Left colon (tissue), 2 donors: ENCODE measurements around the gene NTNG1. TPM values are rescaled to one million over a fixed set of nuclear protein-coding genes. Genes with fewer than 3 reads are reported as not detected.

Experiments used
- ATAC-seq: fragments of 200-7000 bp; cut with Tn5 transposase; one replicate; pipeline ENCODE4 v1.9.1; 2020; ENCODE audit warnings: mild to moderate bottlenecking, moderate library complexity
- DNase-seq, 2 donors: peaks; one replicate each; pipeline ENCODE4 v3.0.0-alpha.2; 2020
- intact Hi-C, 2 donors: fragments of 100-400 bp; cut with DNase I in 1 of 2; cut with micrococcal nuclease in 1 of 2; formaldehyde crosslinking; loops; one replicate each; pipeline versions ENCODE4 v1.11.2 to v1.14.0; 2022; cut with DNase I, micrococcal nuclease
- total RNA-seq, 2 donors: library from RNA; stranded (reverse); fragmentation: NEBNext Ultra II Directional; extraction: Animal tissue kit (Norgen Biotek cat#: 25700); gene quantifications; one replicate each; pipeline ENCODE4 v1.2.1, GENCODE V29; 2021
- donor health status: DM: no; HTN: no; CAD: no.
- donor health status: DM: yes; HTN: yes; CAD: no.

NTNG1 gene
- total RNA-seq, 2 donors from 2014 or later = 0.09 to 1.2 TPM

DNA sequence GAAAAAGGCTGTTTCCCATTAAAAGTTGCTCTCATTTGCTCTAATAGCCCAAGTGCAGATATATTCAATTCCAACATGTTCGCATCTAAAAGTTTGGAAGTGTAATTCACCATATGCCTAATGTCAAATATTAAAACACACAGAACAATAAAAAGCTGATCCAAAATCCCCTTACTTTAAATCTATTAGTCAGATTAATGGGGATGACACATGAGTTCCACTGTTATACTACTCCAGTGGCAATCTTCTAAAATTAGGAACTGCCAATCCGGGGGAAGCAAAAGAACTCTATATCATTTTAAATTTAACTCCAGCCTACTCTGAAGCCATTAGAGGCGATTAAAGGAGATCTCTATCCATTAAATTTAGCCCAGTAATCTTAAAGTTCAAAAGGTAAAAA lies 317.1 kb downstream of the NTNG1 start:
- DNase-seq (no peak), ATAC-seq (no peak)
- intact Hi-C loops = no loop called here

DNA sequence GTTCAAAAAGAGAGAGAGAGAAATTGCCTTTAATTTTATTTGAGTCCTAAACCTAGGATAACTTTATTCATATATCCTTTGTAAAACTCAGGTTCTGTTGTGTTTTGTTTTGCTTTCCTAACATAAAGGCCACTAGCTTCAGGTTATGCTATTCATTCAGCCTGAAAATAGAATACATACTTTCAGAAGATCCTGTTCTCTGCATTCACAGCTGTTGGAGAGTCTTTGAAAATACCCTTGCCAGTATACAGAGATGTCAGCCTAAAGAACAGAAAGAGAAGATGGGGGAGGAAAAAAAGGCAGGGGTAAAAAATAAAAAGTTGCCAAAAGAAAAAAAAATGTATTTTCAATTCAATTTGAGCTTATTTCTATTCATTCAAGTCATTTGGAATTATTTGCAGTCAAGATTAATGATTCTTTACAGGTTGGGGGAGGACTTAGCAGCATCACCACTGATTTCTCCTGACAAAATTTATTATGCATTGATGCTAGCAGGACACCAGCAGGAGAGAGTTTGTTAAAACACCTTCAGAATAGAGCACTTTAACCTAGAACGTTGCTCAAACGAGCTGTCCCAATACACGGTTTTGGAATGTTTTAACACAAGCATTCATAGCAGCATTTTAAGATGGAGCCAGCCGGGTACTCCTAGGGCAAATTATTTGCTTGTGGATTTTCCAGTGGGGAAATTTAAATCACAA lies 318.5 kb downstream of the NTNG1 start:
- intact Hi-C loops = no loop called here
- no peak for DNase-seq
- no peak for ATAC-seq

DNA sequence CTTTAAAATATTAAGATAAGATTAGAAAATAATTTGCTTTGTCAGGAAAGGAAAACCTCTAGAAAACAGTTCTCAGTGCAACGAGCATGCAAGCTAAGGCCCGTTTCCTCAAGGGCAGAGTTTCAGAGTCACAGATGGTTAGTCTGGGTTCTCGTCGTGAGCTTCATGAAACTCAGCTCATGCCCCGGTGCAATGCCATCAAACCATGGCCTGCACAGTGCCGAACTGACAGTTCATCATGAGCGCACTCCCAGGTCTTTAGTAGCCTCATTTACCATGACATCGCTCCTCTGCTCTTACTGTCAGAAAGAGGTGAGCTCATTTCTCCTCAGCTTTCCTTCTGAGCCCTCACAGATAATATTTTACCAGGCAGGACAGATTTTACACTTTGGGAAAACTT lies 319.2 kb downstream of the NTNG1 start:
- DNase-seq = no peak
- no peak for ATAC-seq
- intact Hi-C loops = no loop called here

DNA sequence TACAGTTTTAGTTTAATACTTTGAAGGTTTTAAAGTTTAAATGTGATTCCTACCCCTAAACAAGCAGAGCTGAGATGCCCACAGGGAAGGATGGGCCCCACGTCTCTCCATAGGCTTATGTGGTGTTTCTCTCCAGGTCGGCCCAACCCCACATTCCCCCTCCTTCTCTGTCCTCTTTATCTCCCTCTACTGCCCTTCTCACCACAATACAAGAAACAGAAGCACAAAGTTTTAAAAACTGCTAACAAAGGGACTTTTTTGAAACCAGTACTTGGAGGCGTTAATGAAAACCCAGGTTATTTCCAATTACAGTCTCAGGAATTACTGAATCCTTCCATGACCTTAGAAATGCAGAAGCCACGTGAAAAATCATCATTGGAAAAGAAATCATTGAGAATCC lies 324.0 kb downstream of the NTNG1 start:
- DNase-seq (no peak), ATAC-seq (no peak)
- intact Hi-C loops = no loop called here

DNA sequence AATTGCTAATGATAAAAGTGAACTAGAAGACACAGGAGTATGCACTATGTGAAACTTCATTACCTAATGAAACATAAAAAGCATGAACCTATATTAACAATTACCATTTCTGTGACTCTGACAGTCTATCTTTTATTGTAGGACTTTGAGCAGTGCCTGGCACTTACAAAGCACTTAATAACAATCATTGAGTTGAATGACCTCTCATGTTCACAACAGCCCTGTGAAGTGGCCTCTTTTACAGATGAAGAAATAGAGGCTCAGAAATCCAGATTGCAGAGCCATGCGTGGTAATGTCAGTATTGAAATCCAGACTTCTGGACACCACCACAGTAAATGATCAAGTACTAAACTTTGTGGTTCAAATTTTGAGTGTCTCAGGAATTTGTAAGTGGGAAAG lies 326.4 kb downstream of the NTNG1 start:
- intact Hi-C loops = no loop called here
- ATAC-seq (no peak), DNase-seq (no peak)

DNA sequence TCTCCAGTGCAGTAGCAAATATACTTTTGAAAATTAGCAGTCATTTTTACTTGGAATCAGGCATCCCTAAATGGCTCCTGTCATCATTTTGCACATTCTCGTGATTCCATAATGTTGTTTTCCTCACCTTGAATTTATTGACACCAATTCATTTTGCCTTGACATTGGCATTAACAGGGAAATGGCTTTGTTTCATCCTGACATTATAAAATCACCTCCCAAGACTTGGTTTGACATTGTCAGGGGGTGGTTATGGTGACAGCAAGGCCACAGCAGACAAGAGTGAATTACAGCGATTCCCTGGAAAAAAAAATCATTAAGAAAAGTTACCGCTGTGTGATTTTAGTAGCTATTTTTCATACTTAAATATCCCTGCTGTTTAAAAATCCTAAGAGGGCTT lies 327.0 kb downstream of the NTNG1 start:
- intact Hi-C loops = no loop called here
- ATAC-seq (no peak), DNase-seq (no peak)

DNA sequence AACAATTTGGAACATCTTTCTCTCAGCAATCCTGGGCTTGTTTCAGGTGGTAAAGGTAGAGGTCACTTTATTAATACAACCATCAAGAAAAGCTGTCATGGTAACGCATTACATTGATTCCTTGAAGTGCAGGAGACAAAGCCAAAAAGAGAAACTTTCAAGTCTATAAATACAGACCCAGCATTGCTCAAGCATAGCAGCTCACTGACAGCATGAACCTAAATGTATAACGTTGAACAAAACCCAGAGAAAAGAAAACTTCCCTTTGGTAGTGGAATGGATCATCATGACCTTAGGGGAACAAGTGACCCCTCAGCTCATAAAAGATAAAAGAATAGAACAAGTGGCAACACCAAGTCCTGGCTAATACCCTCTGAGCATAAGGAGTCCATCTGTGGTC lies 332.2 kb downstream of the NTNG1 start:
- intact Hi-C loops = no loop called here
- DNase-seq (no peak), ATAC-seq (no peak)

DNA sequence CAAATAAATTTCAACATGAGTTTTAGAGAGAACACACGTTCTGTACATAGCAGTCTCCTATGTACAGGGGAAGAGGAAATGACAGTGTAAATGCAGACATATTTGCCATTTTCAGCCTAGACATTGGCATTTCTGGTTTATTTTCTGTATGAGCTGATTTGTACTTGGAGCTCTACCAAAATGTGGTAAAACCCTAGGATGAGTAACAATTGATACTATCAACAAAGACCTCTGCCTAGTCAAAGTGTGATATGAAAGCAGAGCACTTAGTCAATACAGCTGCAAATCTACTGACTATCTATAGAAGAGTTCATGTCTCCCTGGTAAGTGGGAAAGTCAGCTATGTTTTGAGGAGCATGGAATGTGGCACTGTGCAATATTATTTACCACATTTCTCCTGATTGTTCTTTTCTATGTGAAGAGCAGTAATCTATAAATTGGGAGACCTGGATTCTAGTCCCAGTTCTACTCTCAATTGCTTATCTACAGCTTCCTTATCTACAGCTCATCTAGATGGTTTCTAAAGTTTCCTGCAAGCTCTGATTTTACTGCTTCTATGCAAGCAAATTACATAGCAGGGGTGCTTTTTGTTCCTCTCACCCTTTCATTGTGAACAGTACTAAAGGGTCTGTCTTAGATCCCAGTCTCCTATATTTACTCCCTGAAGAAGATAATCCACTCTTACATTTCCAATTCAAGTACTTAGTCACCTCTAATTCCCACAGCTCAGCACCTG lies 334.2 kb downstream of the NTNG1 start:
- DNase-seq = no peak
- intact Hi-C loops = no loop called here
- ATAC-seq = no peak

DNA sequence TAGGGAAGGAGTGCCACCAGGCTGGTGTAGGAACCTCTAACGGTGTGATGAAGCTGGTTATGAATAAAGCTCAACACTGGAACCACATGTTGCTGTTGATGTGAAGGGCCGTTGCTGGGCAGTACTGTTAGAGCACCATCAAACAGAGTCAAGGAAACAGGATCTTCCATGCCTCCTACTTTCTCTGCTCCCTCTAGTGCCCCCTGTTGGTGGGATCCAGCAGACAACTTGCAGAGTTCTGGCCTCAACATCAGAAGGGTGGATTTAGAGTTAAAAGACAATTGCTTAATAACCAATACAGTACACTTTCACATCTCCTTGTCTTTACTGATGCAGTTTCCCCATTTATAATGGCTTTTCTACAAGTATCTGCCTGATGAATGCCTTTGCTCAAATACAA lies 336.4 kb downstream of the NTNG1 start:
- no peak for DNase-seq
- no peak for ATAC-seq
- intact Hi-C loops = no loop called here

DNA sequence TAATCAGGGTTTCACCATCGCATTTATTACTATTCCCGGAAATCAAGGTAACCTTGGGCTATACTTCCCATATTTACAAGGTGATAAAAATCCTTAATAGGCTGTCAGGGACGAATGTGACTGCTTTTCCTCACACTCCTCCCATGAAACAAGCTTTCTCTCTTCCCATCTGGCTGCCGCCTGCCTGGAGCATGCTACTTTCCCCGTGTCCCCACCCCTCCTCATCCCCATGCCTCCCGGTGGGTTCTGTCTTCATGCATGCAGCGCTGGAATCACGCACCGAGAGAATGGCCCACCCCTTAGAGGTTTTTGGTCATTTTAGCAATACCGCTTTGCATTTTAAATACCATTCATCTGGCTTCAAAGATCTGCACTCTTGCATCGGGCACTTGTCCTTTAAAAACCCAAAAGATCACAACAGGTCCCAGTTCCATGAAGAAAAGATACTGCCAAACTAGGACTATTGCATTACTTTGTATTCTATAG lies 339.1 kb downstream of the NTNG1 start:
- no peak for DNase-seq
- ATAC-seq = no peak

DNA sequence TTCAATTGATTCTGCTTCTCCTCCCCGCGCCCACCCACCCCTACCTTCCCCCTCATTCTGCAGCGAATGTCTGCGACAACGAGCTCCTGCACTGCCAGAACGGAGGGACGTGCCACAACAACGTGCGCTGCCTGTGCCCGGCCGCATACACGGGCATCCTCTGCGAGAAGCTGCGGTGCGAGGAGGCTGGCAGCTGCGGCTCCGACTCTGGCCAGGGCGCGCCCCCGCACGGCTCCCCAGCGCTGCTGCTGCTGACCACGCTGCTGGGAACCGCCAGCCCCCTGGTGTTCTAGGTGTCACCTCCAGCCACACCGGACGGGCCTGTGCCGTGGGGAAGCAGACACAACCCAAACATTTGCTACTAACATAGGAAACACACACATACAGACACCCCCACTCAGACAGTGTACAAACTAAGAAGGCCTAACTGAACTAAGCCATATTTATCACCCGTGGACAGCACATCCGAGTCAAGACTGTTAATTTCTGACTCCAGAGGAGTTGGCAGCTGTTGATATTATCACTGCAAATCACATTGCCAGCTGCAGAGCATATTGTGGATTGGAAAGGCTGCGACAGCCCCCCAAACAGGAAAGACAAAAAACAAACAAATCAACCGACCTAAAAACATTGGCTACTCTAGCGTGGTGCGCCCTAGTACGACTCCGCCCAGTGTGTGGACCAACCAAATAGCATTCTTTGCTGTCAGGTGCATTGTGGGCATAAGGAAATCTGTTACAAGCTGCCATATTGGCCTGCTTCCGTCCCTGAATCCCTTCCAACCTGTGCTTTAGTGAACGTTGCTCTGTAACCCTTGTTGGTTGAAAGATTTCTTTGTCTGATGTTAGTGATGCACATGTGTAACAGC lies 339.9 kb downstream of the NTNG1 start:
- DNase-seq = peak; percentile 25 to 31
- intact Hi-C loops = no loop called here

More for the DNA sequence above, 339.1 kb downstream of the NTNG1 start:
- intact Hi-C loops = no loop called here

DNA sequence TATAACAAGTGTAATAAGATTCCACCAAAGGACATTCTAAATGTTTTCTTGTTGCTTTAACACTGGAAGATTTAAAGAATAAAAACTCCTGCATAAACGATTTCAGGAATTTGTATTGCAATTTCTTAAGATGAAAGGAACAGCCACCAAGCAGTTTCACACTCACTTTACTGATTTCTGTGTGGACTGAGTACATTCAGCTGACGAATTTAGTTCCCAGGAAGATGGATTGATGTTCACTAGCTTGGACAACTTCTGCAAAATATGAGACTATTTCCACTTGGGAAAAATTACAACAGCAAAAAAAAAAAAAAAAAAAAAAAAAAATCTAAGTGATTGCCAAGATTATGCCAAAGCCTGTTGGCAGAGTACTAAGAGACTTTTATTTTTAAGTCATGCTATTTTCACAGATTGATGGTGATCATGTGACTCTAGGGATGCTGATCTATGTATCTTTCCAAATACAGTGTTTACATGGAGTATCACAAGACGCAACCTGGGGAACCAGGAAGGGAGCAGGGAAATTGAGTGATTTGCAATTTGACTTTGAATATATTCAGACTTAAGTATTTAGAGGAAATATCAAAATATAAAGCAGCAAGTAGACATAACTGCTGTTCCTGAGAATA lies 341.0 kb downstream of the NTNG1 start:
- ATAC-seq (no peak), DNase-seq (no peak)
- intact Hi-C loops = no loop called here

More for the DNA sequence above, 339.9 kb downstream of the NTNG1 start:
- ATAC-seq = no peak

DNA sequence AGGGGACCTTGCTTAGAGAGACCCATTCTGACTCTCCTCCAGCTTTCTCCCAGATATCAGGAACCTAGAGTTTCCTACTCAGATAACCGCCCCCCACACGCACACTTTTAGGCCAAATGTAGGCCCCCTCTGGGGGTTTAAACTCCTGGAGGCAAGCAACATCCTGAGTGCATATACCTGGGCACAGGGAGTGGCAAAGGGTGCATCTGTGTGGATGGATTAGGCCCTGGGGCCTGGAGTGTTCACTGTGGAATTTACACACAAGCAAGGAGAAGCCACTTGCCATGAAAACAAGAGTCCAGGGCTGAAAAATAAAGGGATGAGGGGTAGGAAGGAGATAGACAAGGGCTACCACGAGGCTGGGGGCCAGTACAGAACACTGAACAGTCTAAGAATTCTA lies 343.1 kb downstream of the NTNG1 start:
- intact Hi-C loops = no loop called here
- no peak for DNase-seq
- no peak for ATAC-seq

DNA sequence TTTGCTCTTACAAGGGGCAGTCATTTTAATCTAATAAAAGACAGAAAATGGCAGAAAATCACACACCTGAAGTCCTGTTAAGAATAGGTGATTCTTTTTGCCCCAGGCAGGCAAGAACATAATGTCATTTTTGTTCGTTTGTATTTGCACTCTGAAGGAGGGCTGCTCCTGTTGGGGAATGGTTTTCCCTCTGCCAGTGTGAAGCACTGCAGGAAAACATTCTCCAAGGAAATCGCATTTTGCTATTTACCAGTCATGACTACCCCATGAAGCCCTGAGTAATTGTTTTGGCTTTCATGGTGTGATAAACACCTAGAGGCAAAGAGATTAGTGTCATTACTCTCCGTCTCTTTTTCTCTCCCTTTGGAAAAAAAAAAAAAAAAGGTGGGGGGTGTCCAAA lies 345.5 kb downstream of the NTNG1 start:
- intact Hi-C loops = no loop called here
- ATAC-seq (no peak), DNase-seq (no peak)

DNA sequence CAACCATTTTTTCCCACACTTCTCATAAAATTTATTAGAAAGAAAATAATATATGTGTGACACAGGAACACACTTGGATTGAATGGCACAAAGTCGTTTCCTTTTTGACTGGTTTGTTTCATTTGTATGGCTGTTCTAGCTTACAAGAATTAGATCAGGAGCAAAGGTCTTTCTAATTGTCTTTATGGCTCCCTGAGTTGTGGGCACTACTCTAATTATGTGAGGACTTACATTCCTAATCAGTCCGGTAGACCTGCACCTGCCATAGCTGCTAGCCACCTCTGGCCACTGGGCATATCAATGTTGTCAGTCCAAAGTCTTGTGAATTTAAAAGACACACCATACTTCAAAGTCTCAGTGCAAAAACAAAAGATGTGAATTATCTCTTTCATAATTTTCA lies 346.7 kb downstream of the NTNG1 start:
- ATAC-seq (no peak), DNase-seq (no peak)

DNA sequence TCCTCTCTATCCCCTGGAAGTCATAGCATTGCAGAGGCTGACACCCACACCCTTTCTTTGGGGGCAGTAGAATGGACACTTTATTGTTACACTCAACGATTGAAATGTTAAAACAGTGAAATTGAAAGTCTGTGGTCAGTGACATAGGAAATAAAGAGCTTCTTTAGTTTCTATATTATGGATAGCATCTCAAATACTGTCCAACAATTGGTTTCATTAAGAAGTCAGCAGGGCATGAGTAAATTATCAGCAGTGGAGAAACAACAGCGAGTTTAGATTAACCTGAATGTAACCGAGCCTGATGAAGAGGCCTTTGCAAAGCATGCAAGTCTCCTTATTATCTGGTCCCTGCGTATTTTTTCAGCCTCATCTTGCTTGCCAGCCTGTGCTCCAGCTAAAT lies 350.7 kb downstream of the NTNG1 start:
- intact Hi-C loops = no loop called here
- ATAC-seq (no peak), DNase-seq (no peak)

More for the DNA sequence above, 346.7 kb downstream of the NTNG1 start:
- intact Hi-C loops = no loop called here

DNA sequence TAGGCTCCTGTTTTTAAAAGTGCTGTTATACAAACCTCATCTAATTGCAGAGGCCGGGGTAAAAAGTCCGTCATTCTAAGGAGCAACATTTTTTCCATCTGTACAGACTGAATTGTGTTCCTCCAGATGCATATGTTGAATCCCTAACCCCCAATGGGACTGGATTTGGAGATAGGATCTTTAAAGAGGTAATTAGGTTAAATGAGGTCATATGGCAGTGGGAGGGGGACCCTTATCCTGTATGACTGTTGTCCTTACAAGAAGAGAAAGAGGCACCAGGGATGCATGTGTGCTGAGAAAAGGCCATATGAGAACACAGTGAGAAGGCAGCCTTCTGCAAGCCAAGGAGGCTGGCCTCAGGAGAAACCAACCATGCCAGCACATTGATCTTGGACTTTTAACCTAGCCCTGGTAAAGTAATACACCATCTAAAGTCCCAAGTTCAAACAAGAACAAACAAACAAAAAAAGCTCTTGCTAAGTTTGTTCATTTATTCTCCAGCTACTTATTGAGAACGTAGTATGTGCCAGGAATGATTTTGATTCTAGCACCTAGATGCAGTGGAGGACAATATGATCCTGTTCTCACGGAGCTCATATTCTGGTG lies 352.4 kb downstream of the NTNG1 start:
- DNase-seq (no peak), ATAC-seq (no peak)
- intact Hi-C loops = no loop called here

DNA sequence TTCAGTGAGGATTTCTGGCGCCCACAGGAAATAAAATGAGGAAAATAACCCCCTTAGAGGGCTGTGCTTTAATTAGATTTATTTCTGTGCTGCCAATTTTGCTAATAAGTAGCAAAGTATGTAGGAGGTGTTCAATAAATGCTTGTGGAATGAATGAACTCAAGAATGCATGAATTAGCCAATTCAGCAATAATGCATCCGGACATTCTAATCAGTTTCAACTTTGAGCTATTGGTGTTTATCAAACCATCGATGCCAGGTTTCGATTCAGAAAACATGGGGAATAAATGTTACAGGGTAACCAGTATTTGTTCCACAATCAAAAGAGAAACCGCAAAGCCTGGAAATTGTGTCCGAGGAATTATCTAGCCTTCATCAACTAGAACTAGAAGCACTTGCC lies 353.2 kb downstream of the NTNG1 start:
- ATAC-seq (no peak), DNase-seq (no peak)
- intact Hi-C loops = no loop called here

DNA sequence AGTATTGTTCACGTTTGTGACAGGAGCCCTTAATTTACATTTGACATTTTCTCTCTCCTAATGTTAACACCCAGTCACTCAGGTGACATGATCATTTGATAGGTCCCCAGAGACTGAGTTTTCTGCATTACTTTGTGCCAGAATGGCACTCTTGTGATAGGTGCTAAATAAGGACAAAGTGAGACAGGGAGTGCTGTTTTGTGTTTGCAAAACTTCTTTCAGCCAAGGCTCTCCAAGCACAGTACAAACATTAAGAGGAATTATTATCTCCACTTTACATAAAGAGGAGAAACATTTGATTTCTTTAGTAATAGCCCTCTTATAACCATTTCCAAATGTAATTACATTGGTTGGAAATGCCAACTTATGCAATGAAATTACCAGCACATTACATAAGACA lies 355.2 kb downstream of the NTNG1 start:
- DNase-seq = no peak
- intact Hi-C loops = no loop called here
- ATAC-seq = no peak
